NCI-H526 treated with DMSO at 0.1 percent for 48 hours (cell line): Measurements from ENCODE around the gene MAP3K13.
"Not testable (repeated sequence)": the region's sequence is repeated elsewhere in the genome, so short reads cannot be mapped to it uniquely, and the experiment has no call there.

Source experiments
- DNase-seq: peaks from one replicate; lab custom pipeline; 2025; lab: John Stamatoyannopoulos, UW

Gene MAP3K13

DNA sequence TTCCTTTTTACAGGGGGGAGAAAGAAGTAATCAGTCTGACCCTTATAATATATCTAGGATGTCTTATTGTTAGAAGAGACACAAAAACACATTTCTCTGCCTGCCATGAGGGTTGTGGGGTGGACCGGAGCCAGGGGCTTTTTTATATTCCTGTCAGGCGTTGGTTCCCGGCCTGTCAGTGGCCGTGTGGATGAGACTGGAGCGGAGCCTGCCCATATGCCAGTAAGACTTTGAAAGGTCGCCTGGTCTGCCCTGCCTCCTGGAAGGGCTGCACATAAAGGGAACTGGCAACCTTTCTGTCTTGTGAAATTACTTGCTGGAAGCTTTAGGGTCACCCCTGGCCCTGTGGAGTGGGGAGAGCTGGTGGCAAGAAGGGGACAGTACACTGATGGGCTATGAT is 34.7 kb downstream of the MAP3K13 start:
- no peak for DNase-seq

DNA sequence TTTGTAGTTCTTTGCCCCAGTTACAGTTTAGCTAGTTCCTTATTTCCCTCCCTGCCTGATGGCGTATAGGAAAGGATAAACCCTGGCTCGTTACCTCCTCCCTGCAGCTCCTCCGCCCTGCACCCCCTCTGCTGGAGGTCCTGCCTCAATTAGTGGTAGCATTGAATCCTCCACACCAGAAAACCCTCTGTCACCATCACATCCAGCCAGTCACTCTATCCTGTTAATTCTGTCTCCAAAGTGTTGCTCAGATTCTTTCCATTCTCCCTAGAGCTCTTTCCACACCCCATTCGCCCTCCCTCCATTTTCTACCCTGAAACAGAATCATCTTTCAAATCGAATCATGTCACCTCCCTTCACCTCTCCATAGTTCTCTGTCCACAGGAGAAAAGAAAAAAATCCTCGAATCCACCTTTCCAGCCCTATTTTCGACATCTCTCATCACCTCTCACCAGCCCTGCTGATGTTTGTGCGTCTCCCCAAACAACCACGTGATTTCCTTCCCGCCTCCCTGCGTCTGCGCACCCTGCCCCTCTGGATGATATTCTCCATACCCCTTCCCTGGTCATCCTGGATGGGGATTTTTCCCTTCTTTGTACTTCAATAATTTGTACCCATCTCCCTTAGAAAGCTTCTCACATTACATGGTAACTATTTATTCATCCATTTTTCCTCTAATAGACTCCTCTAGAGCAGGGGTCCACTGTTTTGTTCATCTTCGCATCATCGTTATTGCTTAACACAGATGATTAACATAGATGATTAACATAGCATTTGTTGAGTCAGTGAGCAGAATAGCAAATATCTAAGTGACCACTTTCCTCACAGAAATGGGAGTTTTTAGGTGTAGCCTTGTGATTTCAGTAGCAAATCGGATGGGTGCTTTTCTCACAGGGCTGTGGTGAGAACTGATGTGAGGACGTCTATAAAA is 37.1 kb downstream of the MAP3K13 start:
- no peak for DNase-seq

DNA sequence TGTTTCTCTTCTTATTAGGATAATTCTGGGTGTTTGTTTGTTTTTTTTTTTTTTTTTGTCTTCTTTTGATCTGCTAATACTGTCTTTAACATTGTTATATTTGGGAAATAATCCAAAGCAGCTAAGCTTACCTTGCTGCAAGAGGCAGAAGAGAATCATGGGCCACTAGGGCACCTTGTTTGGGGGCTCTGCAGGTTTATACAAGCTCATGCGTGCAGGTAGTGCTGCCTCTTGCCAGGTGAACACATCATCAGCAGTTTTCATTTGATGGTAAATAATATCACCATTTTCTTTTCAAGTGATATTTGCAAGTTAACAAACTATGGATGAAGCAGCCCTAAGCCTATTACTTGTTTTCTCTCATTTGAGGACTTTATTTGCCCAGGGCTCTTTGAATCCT is 37.9 kb downstream of the MAP3K13 start:
- DNase-seq, result no peak

DNA sequence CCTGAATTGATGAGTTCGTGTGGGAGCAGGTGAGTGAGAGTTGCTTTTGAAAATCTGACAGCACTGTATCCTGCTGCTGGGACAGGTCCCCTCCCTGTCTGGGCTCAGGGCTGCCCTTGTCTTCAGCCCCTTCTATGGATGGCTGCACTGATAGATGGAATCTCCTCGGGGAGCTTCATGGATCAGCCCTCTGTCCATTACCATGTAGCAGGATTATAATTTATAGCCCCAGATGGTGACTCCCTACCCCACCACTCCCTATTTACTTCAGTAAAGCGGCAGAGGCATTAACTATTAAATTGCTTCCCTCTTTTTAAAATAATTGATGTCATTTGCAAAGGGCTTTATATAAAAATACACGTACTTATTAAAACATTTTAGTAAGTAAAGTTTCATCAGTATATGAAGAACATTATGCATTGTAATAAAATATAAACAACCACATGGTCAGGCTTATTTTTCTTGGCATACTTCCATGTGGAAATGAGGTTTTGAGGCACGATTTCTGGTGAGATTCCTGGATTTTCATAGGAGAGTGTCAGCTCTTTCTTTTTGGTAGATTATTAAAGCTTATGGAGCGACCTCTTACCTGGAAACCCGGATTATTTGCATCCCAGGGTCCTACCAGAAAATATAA is 38.5 kb downstream of the MAP3K13 start:
- peak; percentile 20 for DNase-seq

DNA sequence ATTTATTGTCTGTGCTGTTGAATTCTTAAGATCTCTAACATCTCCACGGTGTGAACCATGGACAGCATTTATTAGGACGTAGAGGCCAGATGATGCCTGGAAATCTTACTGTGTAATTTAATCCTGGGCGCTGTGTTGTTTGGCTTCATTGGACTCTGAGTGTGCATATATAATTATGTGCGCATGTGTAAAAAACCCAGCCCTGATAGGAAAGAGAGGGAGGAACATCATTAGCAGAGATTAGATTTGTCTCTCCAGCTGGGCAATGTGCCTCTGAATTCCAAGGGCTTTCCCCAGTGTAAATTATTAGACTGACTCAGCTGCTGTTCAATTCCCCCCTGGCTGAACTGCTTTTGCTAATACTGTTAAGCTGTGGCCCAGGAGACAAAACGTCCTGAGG is 39.6 kb downstream of the MAP3K13 start:
- peak; percentile 73 for DNase-seq

DNA sequence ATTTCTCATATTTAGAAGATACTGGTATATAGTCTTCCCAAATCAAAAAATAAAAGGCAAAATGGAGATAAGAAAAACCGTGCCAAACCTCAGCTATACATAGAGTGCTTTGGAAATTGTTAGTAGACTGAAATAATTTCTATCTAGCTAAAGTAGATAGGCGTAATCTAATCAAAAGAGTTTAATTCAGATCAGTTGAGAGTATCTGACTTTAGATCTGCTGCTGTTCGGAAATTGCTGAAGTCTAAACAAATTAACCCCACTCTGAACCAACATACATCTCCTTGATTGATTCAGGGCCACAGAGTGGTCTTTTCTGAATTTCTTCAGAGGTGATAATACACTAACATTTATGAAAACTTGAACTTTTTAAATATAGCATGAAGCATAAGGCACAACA is 40.1 kb downstream of the MAP3K13 start:
- no peak for DNase-seq

DNA sequence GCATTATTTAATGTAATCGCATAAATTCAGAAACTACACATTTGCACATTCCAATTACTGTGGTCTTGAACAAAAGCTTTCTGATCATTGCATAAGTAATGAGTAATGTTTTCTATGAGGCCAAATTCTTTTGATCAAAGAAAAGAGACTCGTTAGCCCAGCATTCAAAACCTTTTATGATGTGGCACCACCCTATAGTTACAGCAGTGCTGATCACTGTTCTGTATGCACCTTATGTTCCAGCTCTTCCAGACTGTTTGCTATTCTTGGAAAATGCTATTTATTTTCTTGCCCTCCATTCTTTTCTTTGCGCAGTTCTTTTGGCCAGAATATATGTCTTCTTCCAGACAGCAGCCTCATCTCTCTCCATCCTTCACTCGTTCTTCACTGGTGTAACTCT is 42.3 kb downstream of the MAP3K13 start:
- no peak for DNase-seq

DNA sequence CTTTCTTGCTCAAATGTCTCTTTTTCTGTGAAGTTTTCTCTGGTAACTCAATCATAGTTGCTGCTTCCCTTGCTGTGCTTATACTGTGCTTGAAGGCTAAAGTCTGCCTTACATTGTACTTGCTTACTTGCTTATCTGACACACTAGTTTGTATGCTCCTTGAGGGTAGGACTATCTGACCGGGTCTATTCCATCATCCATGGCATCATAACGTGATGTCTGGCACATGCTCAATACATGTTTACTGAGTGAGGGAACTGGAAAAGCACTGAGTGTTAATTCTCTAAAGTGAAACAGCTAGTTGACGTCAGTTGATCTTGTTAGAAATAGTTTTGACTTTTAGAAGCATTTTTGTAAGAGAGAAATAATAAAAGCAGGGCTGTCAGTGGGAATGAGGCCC is 42.7 kb downstream of the MAP3K13 start:
- DNase-seq, result no peak

DNA sequence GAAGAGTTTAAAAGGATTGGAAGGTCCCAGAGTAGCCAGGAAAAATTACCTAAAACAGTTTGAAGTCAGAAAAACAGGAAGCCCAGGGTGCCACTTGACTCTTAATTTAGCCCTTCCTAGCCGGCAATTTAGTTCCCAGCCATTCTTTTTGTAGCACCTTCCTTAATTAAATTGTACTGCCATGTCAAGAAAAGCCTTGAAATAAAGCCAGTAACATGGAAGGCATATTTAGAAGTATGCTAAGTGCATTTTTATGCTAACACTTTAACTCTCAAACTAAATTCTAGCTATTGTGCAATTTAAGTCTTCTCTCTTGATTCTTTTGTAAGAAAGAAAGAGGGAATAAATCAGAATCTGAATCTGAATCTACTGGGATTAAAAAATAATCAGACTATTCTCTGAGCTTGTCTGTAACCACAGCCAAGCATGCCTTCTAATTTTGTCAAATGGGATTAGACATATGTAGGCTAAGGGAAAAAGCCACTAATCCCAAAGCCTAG is 43.2 kb downstream of the MAP3K13 start:
- no peak for DNase-seq

DNA sequence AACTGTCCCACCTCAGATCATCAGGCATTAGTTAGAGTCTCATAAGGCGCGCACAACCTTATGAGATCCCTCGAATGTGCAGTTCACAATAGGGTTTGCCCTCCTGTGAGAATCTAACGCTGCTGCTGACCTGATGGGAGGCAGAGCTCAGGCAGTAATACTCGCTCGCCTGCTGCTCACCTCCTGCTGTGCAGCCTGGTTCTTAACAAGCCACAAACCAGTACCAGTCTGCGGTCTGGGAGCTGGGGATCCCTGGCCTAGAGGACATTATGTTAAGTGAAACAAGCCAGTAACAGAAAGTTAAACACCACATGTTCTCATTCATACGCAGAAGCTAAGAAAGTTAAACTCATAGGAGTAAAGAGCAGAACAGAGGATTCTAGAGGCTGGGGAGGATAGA is 47.0 kb downstream of the MAP3K13 start:
- DNase-seq, result no peak

DNA sequence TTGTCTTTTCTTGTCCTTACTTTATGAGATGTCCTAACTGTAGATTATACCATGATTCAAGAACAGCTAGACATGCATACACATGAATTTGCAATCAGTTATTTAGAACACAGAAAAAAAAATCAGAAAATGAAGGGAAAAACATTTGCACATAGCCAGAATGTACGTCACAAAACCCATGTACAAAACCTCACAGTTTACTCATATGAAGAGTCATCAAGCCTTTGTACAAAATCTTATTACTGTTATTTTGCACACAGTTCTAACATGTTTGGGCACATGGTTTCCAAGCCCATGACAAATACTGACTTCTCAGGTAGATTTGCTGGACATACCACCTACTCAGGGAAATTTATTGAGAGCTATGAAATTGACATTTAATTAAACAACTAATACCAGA is 48.2 kb downstream of the MAP3K13 start:
- DNase-seq, result no peak

DNA sequence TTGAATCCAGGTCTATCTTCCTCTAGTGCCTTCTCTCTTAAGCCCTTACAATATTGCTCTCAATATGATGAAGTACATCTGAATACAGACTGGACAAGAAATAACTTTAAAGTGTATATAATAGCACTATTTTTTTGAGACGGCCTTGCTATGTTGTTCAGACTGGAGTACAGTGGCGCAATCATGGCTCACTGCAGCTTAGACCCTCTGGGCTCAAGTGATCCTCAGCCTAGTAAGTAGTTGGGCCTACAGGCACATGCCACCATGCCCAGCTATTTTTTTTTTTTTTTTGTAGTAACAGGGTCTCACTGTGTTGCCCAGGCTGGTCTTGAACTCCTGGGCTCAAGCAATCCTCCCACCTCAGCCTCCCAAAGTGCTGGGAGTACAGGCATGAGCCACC is 53.6 kb downstream of the MAP3K13 start:
- no peak for DNase-seq

DNA sequence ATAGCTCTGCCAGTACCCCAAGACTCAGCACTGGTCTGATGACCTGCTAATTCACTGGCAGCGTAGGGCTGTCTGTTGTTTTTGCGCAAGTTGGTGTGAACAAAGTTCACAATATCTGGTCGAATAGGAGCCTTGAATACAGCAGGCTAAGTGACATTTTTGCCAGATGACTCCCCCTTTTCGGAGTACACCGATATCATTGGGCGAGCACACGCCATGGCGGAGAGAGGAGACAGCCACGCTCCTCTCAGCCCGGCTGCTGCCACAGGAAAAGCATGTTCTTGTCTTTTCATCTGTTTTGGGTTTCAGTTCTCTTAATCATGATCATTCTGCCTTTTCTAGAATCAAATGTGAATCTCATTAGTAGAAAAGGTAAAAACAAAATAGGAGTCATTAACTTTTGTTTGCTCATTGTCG is 55.6 kb downstream of the MAP3K13 start:
- not testable (repeated sequence) for DNase-seq

DNA sequence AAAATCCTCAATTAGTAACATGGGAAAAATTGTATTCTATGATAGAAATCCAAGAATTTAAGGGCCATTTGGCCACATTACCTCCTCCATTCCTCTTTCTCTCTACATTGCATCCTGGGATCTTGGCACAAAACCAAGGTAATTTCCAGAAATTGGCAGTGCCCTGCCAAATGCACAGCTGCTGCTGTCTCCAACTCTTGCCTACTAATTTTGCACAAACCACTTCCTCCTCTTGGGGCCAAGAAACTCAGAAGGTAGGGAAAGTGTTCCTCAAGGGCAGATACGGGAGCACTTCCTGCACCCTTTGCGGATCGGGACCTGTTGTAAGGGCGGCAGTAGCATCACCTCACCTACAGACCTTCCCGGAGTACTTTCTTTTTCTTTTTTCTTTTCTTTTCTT is 57.8 kb downstream of the MAP3K13 start:
- DNase-seq, result no peak

DNA sequence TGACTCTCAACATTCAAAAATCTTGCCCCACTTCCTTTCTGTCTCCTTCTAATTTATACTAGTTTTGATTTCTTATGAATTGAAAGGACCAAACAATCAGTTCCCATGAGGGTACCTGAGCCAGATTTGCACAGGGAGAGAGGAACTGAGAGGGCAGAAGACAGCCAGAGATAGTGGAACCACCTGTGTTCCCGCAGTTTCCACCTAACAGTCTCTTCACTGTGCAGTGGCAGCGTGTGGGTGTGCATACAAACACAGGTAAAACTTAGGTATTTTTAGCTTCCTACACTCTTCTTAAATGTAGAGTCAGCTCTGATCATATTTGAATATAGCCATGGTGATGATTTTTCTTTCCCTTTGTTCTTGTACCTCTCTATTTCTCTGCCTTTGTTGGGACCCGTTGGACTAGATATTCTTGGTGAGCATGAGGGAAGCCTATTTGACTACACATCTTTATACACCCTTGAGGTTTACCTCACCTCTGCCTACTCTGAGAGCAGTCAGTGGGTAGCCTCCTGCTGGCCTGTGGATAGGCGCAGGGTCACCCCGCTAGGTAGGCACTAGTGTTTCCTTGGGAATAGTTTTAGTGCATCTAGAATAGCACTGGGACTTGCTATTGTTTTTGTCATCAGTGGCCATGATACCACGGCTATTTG is 58.8 kb downstream of the MAP3K13 start:
- DNase-seq, result no peak

DNA sequence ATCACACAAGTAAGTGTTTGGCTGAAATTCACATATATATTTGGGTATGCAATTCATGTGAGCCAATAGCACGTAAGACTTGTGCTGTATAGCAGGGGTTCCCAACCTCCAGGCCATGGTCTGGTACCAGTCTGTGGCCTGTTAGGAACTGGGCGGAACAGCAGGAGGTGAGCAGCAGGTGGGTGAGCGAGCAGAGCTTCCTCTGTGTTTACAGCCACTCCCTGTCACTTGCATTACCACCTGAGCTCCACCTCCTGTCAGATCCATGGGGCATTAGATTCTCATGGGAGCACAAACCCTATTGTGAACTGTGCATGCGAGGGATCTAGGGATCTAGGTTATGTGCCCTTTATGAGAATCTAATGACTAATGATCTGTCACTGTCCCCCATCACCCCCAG is 59.7 kb downstream of the MAP3K13 start:
- no peak for DNase-seq

DNA sequence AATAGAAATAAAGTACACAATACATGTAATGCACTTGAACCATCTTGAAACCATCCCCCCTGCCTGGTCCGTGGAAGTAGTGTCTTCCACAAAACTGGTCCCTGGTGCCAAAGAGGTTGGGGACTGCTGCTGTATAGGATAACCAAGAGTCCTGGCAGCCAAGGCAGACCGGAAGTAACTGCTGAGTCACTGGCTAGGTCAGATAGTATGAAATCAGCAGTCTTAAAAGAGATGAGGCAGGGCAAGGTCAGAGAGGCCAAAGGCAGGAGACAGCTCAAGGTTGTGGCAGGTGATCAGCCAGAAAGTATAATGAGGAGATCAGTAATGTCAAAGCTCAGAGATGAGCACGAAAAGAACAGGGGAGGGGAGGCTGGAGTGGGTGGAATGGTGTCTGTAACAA is 60.2 kb downstream of the MAP3K13 start:
- no peak for DNase-seq

DNA sequence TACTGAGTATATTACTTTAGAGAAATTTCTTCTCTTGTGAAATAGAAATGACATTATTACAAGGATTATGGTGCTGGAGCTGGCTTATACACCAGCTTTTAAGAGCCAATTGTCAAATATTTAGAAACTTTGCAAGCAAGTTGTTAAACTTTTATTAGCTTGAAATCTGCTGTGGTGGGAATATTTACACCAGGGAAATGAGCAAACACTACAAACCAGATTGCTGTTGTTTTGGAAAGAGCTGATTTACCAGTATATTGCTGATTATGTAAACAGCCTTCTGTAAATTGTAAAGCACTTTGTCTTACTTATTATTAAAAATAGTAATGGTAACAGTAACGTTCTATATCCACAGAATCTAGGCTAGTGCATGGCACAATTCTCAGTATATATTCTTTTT is 61.5 kb downstream of the MAP3K13 start:
- DNase-seq, result no peak

DNA sequence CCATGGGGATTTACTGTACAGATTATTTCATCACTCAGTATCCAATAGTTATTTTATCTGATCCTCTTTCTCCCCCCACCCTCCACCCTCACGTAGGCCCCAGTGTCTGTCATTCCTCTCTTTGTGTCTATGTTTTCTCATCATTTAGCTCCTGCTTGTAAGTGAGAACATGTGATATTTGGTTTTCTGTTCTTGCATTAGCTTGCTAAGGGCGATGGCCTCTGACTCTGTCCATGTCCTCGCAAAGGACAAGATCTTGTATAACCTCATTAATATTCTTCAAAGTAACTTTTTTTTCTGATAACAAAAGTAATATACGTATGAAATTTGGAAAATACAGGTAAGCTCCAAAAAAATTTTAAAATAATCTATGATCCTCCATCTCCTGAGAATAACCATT is 67.4 kb downstream of the MAP3K13 start:
- no peak for DNase-seq

DNA sequence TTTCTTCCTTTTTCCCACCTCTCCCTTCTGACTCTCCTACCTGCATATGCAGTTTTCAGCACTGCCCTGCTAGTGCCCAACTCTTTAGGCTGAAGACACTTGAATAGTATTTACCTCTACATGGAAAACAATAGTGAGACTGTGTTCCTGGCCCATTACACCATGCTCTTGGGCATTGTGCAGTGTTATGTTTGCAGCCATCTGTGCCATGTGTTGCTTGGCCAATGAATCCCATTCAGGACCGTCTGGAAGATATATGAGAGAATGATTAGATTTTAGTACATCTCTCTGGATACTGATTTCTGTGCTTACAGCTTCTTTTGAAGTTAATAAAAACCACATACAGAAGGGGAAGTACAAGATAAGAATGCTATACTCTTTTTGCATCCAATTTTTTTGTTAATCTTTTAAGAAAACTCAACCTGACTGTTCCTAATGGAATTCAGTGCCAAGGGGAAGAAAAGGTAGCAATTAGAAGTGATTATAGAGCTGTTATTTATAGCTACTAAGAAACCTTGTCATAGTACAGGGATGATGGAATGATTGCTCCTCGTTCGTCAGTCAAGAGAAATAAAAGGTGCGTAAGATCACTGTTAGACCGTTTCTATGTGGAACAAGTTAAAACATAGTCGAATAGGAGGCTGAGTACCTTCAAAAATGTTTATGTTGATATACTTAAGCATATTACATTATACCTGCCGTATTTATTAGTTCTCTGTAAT is 77.0 kb downstream of the MAP3K13 start:
- DNase-seq, result no peak

DNA sequence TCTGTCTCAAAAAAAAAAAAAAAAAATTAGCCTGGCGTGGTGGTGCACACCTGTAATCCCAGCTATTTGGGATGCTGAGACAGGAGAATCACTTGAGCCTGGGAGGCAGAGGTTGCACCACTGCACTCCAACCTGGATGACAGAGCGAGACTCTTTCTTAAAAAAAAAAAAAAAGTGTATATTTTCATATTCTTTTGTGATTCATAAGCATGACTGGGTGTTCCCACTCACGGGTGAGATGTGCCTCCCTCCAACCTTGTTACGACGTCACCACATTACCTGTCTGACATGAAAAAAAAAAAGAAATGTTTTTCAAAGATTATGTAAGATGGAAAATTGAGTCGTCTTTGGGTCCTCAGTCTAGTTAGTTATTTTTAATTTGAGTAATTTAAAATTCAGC is 79.1 kb downstream of the MAP3K13 start:
- no peak for DNase-seq

DNA sequence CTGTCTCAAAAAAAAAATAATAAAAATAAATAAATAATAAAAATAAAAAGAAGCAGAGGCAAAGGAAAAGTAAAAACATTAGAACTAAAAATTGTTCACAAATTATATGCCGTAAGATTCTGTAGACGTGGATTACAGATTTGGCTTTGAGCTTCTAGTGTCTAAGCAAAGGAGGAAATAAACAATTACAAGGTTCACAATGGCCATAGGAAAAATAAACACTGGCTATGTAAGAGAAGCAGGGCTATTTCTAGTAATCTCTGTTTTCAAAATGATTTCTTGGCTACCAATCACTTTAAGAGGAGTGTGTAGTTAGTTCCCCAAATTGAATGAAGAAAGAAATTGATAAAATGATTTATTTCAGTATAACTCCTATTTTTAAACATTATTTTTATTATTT is 81.4 kb downstream of the MAP3K13 start:
- no peak for DNase-seq
